ELF-1 (cell line): Measurements from ENCODE around the gene CNTF.
A peak's percentile ranks its signal among the peaks of the same experiment; 100 is the strongest.
"Not testable (repeated sequence)": the region's sequence is repeated elsewhere in the genome, so short reads cannot be mapped to it uniquely, and the experiment has no call there.

Experiments used
- DNase-seq: peaks from one replicate; pipeline ENCODE4 v3.0.0-alpha.2; 2016; ENCODE audit warnings: low read depth, low spot score

CNTF gene, protein sequence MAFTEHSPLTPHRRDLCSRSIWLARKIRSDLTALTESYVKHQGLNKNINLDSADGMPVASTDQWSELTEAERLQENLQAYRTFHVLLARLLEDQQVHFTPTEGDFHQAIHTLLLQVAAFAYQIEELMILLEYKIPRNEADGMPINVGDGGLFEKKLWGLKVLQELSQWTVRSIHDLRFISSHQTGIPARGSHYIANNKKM

DNA sequence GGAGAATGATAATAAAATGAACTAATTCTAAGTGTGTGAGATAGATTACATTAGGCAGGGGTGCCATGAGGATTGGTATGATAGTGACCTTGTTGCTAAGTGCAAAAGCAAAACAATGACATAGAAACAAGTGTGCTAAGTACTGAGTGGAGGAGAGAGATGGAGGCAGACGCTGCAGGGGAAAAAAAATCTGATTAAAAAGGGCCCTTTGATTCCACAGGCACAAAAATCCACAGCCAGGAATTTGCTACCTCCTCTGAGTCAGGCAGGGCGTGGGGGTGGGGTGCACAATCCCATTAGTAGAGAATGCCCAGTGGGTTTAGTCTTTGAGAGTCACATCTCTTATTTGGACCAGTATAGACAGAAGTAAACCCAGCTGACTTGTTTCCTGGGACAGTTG lies at the start of gene CNTF:
Gene CNTF (plus strand): TSS at position 322 of the 400 bp plus-strand sequence. CDS start 88 bp downstream, outside the sequence.
- DNase-seq: no peak

DNA sequence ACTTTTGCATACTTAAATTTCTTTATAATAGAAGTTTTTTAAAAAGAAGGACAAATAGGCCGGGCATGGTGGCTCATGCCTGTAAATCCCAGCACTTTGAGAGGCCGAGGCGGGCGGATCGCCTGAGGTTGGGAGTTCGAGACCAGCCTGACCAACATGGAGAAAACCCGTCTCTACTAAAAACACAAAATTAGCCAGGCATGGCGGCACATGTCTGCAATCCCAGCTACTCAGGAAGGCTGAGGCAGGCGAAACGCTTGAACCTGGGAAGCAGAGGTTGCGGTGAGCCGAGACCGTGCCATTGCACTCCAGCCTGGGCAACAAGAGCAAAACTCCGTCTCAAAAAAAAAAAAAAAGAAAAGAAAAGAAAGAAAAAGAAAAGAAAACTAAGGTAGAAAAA lies 49.6 kb upstream of the CNTF start:
- DNase-seq: not testable (repeated sequence)

DNA sequence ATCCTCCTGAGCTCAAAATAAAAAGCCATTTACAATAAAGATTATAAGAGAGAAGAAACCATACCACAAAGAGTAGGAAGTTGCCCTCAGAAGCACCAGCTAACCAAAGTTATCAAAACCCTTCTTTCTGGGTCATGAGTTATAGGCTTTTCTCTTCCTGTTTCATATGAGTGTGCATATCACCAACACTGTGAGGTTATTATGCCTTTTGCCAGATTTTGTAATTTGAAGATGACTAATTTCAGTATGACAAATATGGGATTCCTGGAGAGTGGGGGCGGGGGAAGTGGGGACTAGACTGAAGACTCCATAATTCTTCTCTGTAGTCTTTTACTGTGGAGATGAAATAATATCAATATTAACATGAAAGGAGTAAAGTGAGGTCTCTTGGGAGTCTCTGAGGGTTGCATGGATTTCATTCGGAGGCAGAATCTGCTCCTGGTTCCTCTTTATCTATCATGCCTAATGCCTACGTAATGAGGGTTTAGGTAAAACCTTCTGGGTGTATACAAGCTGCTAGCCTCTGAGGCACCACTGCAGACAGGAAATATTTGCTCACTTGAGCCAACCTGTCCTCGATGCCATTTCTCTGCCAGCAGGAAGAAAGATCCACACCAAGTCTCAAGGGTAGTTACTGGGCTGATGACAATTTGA lies 48.9 kb upstream of the CNTF start:
- DNase-seq: no peak

DNA sequence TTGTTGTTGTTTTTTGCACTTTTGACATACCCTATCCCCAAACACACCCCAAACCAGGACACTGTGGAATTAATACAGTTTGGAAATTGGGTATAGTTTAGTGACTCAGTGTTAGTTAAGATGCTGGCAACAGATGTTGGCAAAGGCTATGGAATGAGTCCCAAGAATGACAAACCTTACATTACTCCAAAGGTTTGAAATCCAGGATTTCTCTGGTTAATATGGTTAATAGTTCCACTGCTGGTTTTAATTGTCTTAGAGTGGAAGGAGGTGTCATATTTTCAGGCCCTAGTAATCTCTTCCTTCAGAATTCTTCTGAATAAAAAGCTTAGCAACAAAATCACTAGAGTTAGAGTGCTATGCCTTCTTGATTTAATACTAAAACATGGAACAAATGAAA lies 47.6 kb upstream of the CNTF start:
- no peak for DNase-seq

DNA sequence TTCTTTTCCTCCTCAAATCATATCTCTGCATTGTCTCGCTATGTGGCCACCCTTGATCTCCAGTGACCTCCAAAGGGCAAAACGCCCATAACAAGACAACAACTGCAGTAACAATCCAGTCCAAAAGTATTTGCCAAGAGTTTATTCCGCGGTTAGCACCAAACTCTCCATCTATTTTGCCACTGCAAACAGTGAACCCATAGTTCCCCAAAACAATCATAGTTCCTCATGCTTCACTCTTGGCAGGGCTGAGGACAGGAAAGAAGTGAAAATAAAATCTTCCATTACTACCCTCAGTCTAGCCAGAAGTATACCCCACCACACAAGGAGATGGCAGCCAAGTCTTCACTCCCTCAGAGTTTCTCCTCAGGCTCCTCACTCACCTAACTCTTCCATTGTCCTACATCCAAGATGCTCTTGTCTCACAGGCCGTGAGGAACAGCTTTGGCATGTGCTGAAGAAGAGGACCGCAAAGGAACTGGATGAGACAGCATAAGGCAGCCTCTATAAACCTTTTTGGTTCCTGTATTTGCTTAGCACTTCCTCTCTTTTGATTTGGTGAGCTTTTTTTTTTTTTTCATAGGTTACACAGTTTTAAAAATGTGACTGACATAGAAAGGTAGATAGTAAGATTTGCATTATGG lies 47.0 kb upstream of the CNTF start, which contains the start of gene LPXN:
Gene LPXN (minus strand): TSS at position 480 of the 644 bp plus-strand sequence. CDS start 84 bp downstream, at position 396.
- DNase-seq: no peak

DNA sequence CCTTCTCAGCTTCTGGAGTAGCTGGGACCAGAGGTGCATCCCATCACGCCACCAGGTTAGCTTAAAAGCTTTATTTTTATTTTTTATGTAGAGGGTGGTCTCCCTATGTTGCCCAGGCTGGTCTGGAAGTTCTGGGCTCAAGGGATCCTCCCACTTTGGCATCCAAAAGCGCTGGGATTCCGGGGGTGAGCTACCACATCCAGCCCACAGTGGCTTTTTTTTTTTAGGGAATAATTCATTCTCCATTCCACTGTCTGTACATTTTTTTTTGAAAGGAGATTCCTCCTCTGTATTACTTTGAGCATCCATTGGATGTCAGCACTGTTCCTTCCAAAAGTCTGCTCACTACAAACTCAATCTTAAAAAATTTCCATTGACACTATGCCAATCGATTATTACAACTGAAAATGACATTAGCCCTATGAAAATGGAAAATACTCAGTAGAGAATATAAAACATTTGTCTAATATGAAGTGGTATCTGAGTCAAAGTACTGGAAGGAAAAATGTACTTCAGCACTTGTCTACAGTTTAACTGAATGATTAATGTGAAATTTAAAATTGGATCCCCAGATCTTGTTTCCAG lies 45.5 kb upstream of the CNTF start:
- no peak for DNase-seq

DNA sequence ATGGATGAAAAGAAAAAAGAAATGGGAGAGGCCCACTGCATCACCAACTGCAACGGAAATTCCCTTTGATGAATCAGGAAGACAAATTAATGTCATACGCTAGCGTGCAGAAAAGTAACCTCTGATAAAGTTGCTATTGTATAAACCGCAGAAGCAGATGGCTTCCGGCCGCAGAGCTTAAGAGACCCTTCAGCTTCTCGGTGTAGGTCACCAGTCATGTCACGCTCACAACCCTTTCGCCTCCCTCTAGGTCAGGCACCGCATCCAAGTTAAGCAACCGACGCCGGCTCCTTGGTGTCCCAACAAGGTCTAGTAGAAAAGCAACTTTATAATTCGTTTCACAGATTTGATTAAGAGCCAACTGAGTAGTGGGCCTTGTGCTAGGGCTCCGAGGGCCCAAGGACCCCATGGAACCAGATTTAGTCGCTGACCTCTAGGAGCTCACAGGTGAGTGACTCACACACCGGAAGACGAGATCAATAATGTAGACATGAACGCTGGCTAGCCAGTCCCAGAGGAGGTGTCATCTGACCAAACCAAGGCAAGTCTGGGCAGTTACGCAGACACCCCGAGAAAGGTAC lies 44.8 kb upstream of the CNTF start:
- DNase-seq: no peak

DNA sequence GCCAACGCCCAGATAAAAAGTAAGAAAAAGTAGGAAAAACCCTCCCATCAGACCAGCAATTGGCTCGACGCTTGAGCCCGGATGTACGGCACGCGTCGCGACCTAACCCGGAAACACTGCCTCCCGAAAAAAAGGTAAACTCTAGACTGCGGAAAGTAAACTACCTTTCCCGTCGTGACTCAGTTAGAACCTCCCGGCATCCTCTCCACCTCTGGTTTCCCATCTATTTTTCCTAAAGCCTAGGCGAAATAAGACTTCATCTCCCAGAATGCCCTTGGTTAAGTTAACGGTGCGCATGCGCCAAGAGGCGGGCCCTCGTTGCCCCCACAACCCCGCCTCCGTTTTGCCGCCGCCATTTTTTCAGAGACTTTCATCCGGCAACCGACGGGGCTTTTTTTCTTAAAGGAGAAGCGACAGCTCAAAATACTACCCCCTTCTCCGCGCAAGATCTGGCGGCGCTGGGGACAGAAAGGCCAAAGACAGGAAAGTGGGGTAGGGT lies 44.3 kb upstream of the CNTF start:
- DNase-seq: peak; percentile 97

DNA sequence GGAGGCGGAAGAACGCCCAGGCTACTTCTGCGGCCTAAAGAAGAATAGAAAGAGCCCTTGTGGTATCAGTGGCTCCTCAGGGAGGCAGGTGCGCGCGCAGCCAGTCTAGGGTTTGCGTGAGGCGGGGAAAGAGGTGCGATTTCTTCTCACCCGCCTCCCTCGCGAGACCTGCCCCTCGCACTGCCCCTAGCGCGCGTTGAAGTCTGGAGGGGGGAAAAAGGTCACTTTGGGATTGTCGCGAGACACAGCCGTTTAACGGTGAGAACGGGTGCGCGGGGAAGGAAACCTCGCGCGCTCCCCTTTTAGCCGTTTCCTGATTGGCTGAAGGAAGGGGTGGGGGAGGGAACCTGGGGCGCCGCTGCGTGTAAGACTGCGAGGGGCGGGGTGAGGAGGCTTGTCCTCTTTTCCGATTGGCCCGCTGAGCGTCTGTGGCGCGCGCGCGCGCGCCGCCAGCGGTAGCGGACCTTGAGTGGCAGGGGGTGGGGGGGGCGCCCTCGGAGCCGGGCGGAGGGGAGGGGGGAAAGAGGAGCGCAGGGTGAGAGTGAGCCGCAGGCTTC lies 43.8 kb upstream of the CNTF start, which contains the start of gene ZFP91:
Gene ZFP91 (plus strand): TSS at position 429 of the 557 bp plus-strand sequence. CDS start 219 bp downstream, outside the sequence.
- DNase-seq: peak; percentile 98

DNA sequence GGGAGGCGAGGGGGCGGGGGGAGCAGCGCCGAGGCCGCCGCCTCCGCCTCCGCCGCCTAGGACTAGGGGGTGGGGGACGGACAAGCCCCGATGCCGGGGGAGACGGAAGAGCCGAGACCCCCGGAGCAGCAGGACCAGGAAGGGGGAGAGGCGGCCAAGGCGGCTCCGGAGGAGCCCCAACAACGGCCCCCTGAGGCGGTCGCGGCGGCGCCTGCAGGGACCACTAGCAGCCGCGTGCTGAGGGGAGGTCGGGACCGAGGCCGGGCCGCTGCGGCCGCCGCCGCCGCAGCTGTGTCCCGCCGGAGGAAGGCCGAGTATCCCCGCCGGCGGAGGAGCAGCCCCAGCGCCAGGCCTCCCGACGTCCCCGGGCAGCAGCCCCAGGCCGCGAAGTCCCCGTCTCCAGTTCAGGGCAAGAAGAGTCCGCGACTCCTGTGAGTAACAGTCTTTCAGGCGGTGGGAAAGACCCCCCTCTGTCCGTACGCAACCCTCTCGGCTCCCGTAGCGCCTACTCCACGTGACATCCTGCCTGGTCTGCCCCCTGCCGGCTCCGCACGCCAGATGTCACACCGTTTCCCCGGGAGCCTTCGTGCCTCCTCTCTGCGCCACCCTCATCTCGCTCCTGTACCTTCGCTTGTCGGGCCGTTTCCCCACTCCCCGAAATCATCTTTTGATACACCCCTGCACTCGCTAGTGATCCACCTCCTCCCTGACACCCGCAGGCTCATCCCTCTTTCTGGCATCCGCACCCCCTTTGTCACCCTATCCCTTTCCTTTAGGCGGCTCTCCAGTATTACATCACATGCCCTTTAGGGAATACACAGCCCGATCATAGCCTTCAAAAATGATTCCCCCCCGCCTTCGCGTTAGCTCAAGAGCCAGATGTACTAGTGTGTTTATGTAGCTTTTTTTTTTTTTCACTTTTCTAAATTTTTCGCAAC lies 43.0 kb upstream of the CNTF start:
- peak; percentile 94 for DNase-seq

DNA sequence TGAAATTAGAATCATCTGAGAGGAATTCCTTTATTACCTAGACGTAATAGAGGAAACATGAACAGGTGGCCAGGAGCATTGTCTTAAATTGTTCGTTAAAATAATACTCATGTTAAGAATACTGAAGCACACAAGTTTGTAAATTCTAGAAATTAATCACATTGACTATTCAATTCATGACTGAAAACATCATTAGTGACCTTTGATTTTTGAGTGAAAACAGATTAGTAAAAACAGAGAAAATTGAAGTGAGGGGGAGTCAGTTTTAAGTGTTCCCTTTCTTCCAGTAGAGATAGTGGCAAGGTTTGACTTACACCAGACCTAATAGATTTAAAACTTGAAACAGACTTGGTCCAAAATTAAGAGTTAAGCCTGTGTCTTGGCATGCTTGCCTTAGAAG lies 42.2 kb upstream of the CNTF start:
- no peak for DNase-seq

DNA sequence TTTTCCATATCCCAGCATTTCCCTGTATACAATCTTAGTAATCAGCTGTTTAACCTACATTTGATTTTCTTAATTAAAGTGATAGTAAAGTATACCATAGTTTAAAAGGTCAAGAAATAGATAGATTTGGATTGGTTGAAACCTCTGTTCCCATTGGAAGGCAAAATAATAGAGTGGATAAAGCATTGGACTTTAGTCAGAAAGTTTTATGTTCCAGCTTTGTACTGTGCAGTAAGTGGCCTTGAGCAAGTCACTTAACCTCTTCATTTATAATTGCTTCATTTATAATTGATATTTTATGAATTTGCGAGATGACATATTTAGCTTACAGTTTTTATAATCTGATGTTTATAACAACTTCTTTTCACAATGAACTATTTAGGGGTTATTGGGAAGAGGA lies 40.0 kb upstream of the CNTF start:
- DNase-seq: no peak

DNA sequence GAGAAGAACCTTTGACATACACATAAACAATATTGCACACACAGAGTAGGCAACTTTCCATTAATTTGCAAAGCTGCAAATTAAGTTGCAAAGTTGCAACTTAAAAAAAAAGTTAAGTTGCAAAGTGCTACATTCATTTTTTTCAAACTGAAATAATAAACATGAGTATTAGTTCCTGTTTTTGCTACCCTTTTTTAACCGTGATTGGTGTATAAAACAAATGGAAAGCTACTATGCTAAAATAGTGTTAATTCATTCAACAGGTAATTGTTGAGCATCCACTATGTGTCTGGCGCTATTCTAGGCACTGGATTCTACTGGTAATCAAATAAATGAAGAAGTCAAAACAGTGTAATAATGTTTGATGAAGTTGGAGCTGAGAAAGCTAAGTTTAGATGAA lies 35.5 kb upstream of the CNTF start:
- no peak for DNase-seq

DNA sequence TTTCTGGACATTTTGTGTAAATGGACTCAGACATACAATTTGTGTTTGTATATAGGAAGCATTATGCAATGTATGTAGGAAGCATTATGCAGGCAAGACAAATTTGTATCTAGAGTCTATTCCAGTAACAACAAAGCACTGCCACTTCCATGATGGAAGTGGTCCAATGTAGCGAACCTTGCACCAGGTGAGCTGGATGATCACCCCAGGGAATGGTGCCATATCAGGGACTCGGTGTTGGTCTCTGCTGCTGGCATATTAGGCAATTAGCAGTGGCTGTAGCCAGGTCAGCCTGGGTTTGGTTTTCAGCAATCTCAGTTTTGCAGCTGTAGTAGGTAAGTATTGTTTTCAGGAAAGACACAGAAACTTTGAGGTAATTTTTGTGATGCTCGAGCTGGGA lies 30.8 kb upstream of the CNTF start:
- DNase-seq: no peak

DNA sequence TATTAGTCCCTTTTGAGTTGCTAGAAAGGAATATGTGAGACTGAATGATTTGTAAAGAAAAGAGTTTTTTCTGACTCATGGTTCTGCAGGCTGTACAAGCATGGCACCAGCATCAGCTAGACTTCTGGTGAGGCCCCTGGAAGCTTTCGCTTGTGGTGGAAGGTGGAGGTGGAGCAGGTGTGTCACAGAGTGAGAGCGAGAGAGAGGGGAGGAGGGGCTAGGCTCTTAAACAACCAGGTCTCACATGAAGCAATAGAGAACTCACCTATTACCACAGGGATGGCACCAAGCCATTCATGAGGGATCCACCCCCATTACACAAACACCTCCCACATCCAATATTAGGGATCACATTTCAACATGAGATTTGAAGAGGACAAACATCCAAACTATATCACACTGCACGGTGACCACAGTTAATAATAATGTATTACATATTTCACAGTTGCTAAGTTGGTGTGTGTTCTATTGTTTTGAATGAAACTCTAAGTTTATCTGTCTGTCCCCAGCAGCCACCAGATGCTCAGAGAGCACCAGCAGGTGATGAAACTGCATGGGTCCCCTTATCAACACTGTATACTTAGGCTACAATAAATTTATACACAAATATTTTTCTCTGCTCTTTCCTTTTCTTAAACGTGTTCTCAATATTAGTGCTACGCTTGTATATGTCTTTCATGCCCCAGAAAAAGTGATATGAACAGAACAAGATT lies 29.5 kb upstream of the CNTF start:
- DNase-seq: no peak

DNA sequence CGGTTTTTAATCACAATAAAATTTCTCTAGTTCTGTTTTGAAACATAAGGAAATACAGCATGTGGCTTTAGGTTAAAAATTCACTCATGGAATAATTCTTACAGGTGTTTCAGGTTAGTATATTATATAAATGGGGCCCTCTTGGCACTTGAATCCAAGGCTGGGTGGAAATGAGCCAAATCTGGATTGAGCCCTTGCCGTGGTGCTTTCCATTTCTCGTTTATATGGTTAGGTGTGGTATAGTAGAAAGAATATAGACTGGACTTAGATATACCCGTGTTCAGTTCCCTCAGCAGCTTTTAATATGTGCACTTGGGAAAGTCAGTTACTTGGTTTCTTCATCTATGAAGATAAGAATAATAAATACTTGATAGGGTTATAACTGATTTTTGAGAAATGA lies 27.6 kb upstream of the CNTF start:
- no peak for DNase-seq

DNA sequence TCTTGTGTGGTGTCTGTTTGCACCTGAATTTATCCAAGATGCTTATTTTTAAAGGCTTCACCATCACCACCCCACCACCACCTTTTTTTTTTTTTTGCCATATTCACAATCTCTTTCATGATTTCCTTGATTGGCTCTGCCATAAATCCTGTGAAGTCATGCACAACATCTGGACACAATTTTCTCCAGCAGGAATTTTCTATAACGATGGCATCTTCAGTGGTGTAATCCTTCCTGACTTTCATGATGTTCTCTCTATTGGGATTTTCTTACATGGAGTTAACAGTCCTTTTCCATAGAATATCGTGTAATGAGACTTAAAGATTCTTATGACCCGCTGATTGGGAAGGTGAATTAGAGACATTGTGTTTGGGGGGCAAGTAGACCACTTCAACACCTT lies 25.8 kb upstream of the CNTF start:
- no peak for DNase-seq

DNA sequence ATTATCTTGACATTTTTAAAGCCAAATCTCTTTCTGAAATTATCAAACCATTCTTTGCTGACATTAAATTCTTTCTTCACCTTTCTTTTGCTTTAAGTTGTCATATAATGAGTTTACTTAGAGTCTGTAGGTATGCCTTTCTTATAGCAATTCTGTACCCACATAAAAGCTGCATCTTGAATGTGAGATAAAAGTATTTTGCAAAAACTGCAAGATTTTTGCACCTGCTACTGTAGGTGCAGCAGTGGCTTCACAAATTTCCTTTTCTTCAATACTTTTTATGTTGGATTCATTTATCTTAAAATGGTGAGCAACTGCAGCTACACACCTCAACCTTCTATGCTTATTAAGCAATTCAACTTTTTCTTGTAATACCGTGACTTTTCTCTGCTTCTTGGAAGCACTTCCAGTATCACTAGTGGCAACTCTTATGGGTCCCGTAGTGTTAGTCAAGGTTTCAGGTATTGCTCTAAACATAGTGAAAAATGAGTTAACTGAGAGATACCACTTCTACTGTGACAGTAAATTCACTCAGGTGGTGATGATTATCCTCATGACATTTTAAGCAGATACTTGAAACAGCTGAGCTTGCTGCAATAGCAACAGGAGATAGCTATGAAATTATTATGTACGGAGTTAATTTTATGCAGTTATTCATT lies 24.9 kb upstream of the CNTF start:
- no peak for DNase-seq

DNA sequence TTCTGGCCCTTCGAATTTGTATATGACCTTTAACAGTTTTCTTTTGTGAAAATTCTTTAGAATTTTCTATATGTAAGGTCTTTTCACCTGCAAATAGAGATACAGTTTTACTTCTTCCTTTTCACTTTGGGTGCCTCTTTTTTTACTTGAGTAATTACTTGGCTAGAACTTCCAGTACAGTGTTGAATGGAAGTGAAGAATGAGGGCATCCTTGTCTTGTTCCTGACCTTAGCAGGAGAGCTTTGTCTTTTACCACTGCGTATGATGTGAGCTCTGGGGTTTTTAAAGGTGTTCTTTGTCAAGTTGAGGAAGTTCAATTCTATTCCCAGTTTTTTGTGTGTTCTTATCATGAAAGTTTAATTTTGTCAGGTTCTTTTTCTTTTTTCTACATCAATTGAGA lies 22.0 kb upstream of the CNTF start:
- no peak for DNase-seq
